ENCODE measurements around the gene SRPX2.

Gene SRPX2

DNA sequence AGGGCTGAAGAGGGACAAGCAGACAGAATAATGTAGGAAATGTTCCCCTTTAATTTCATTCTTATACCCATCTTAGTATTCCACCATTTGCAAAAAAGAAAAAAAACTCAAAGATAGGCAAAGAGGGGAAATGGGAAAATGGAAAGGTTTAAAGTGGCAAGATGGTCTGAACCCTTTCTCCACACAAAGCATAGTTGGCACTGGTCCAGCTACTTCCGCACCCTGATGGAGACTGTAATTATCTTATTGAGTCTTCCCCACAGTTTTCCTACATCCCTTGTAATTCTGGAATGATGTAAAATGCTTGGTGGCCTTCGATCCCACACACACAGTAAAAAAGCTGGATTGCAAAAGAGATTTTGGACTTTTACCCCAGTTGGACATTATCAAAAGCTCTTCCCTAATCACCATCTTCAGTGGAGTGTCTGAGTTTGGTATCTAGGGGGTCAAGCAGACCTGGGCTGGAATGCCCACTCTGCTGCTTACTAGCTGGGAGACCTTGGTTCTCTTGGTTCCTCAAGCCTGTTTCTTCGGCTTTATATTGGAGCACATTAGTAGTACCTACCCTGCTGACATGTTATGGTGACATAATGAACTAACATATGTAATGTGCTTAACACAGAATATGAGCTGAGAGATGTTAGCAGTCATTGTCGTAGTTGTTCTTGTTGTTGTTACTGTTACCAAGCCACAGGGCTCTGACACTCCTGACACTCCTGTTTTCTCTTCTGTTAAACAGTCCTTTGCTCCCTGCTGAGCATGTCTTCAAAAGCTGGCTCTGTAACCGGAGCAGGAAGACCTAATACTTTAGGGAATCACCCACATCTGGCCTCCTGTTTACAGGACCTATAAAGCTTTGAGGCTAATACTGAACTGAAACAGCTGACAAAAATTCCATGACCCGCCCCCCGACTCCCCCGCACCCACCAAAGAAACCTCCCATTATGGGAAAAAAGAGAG lies 4.7 kb downstream of the SRPX2 start:
- Histone ChIP-seq H3K4me1 (ENCODE audit: insufficient read depth, low read length) (no peaks in the 10 kb centered on the region), H3K27me3 (ENCODE audit: insufficient read depth, low read length, poor library complexity) (no peaks in the 10 kb centered on the region)

DNA sequence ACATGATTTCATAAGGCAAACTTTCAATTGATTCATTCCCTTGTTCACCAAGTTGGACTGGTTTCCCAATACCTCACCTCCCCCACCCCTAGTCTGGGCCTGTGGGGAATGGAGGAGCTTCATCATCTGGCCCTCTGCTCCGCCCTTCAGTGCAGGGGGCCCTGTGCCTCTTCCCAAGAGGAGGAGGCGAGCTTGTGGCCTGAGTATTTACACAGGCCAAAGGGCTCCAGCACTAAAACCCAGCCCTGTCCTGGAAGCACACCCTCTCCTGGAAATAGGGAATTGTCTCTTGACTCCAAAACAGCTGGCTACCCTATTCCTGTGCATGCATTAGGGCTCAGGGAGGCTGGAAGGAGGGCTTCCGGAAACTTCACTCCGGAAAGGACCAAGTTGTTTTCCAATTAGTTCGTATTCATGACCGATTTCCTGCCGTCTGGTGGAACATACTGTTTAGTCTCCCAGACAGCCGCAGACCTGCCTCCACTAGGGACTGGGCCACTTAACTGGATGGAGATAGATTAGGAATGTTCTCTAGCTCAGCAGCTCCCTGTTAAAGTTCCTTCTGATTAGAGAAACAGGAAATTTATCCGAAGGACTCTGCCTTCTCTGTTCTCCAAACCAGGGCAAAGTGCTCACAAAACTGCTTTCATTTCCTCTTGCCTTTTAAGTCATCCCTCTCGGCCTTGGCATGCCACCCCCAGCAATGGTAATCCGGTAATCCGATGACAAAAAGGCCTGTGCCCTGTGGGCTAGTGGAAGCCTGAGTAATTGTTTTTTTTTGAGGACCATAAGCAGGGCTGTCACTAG lies 5.8 kb downstream of the SRPX2 start:
- Histone ChIP-seq H3K79me2 (ENCODE audit: insufficient read depth, low read length) (no peaks in the 10 kb centered on the region), H3K36me3 (ENCODE audit: insufficient read depth, low read length) (no peaks in the 10 kb centered on the region), H4K20me1 (ENCODE audit: insufficient read depth, low read length) (no peaks in the 10 kb centered on the region), H2AFZ (ENCODE audit: low read depth, low read length) (no peak overlapping the region), H3K4me1 (ENCODE audit: insufficient read depth, low read length) (no peaks in the 10 kb centered on the region), H3K9ac (ENCODE audit: low read depth, low read length) (no peak overlapping the region), H3K9me3 (ENCODE audit: insufficient read depth, low read length, severe bottlenecking) (no peaks in the 10 kb centered on the region), H3K4me3 (ENCODE audit: low read depth in 1 of 2, low read length in 2 of 2) (no peak overlapping the region), H3K27ac (ENCODE audit: low read length) (no peak overlapping the region), H3K27me3 (ENCODE audit: insufficient read depth, low read length, poor library complexity) (no peaks in the 10 kb centered on the region), H3K4me2 (ENCODE audit: insufficient read depth, low read length) (no peak overlapping the region)
- TF ChIP-seq, protein P1, sequence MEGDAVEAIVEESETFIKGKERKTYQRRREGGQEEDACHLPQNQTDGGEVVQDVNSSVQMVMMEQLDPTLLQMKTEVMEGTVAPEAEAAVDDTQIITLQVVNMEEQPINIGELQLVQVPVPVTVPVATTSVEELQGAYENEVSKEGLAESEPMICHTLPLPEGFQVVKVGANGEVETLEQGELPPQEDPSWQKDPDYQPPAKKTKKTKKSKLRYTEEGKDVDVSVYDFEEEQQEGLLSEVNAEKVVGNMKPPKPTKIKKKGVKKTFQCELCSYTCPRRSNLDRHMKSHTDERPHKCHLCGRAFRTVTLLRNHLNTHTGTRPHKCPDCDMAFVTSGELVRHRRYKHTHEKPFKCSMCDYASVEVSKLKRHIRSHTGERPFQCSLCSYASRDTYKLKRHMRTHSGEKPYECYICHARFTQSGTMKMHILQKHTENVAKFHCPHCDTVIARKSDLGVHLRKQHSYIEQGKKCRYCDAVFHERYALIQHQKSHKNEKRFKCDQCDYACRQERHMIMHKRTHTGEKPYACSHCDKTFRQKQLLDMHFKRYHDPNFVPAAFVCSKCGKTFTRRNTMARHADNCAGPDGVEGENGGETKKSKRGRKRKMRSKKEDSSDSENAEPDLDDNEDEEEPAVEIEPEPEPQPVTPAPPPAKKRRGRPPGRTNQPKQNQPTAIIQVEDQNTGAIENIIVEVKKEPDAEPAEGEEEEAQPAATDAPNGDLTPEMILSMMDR (IDR thresholded peaks at IDR 0.05; ENCODE audit: borderline replicate concordance, extremely low read depth, low read length, poor library complexity, severe bottlenecking): no peak
- no peak for TF ChIP-seq EZH2 (IDR thresholded peaks at IDR 0.05; ENCODE audit: borderline replicate concordance, low read depth, low read length, severe bottlenecking)
- DNase-seq (no peak), ATAC-seq (ENCODE audit: insufficient read depth, low read depth) (no peak)

More for the DNA sequence above, 4.7 kb downstream of the SRPX2 start:
- Histone ChIP-seq H4K20me1 (ENCODE audit: insufficient read depth, low read length) (no peaks in the 10 kb centered on the region), H3K9ac (ENCODE audit: low read depth, low read length) (no peak overlapping the region), H3K27ac (ENCODE audit: low read length) (no peak overlapping the region), H3K36me3 (ENCODE audit: insufficient read depth, low read length) (no peaks in the 10 kb centered on the region), H3K9me3 (ENCODE audit: insufficient read depth, low read length, severe bottlenecking) (no peaks in the 10 kb centered on the region), H2AFZ (ENCODE audit: low read depth, low read length) (no peak overlapping the region), H3K4me3 (ENCODE audit: low read depth in 1 of 2, low read length in 2 of 2) (no peak overlapping the region), H3K4me2 (ENCODE audit: insufficient read depth, low read length) (no peak overlapping the region), H3K79me2 (ENCODE audit: insufficient read depth, low read length) (no peaks in the 10 kb centered on the region)
- TF ChIP-seq EZH2 (IDR thresholded peaks at IDR 0.05; ENCODE audit: borderline replicate concordance, low read depth, low read length, severe bottlenecking): no peak
- DNase-seq (no peak), ATAC-seq (ENCODE audit: insufficient read depth, low read depth) (no peak)

DNA sequence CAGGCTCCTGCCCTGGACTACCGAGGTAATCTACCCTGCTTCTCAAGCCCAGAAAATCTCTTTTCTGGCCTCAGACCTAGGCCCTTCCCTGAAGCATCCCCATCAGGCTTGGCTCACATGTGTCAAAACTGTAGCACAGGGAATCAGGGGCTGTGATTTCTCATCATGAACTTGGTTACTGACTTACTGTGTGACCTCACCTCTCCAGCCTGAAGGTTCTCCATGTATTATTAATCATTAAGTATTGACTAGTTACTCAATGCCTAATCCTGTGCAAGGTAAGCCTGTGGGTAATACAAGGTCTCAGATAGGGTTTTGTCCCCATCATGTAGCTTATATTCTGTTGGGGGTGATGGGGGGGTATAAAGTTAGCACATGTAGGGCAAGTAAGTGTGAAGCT lies 6.8 kb downstream of the SRPX2 start:
- no peaks in the 10 kb centered on the region for H3K4me1 ChIP-seq (ENCODE audit: insufficient read depth, low read length)
- no peaks in the 10 kb centered on the region for H4K20me1 ChIP-seq (ENCODE audit: insufficient read depth, low read length)
- H3K27ac ChIP-seq (ENCODE audit: low read length): no peak overlapping the region
- no peak overlapping the region for H3K4me2 ChIP-seq (ENCODE audit: insufficient read depth, low read length)
- no peak for DNase-seq
- no peaks in the 10 kb centered on the region for H3K36me3 ChIP-seq (ENCODE audit: insufficient read depth, low read length)
- H3K4me3 ChIP-seq (ENCODE audit: low read depth in 1 of 2, low read length in 2 of 2): no peak overlapping the region
- no peak overlapping the region for H3K9ac ChIP-seq (ENCODE audit: low read depth, low read length)
- no peak overlapping the region for H2AFZ ChIP-seq (ENCODE audit: low read depth, low read length)
- H3K9me3 ChIP-seq (ENCODE audit: insufficient read depth, low read length, severe bottlenecking): no peaks in the 10 kb centered on the region
- H3K27me3 ChIP-seq (ENCODE audit: insufficient read depth, low read length, poor library complexity): no peaks in the 10 kb centered on the region
- no peaks in the 10 kb centered on the region for H3K79me2 ChIP-seq (ENCODE audit: insufficient read depth, low read length)
- TF ChIP-seq, protein P1 (IDR thresholded peaks at IDR 0.05; ENCODE audit: borderline replicate concordance, extremely low read depth, low read length, poor library complexity, severe bottlenecking): no peak
- TF ChIP-seq EZH2 (IDR thresholded peaks at IDR 0.05; ENCODE audit: borderline replicate concordance, low read depth, low read length, severe bottlenecking): no peak
- no peak for ATAC-seq (ENCODE audit: insufficient read depth, low read depth)

DNA sequence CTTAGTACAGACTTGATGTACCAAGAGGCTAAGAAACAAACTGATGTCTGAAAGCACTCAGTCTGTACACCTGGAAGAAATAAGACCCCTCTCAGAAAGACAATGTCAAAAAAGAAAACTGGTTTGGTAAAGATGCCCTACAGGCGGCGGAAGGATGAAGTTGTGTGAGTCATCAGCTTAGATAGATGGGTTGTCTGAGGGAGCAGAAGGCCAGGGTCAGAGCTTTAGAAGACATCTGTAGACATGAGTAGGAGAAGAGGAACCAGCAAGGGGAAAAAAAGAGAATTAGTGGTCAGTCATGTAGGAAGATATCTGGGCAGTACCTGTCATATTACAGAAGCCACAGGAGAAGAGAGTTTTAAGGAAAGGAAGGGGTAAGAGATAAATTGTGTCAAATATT lies 8.3 kb downstream of the SRPX2 start:
- no peak overlapping the region for H3K9ac ChIP-seq (ENCODE audit: low read depth, low read length)
- H3K4me1 ChIP-seq (ENCODE audit: insufficient read depth, low read length): no peaks in the 10 kb centered on the region
- no peaks in the 10 kb centered on the region for H3K9me3 ChIP-seq (ENCODE audit: insufficient read depth, low read length, severe bottlenecking)
- DNase-seq (no peak), ATAC-seq (ENCODE audit: insufficient read depth, low read depth) (no peak)
- H2AFZ ChIP-seq (ENCODE audit: low read depth, low read length): no peak overlapping the region
- no peaks in the 10 kb centered on the region for H4K20me1 ChIP-seq (ENCODE audit: insufficient read depth, low read length)
- no peaks in the 10 kb centered on the region for H3K36me3 ChIP-seq (ENCODE audit: insufficient read depth, low read length)
- no peak overlapping the region for H3K4me2 ChIP-seq (ENCODE audit: insufficient read depth, low read length)
- TF ChIP-seq, protein P1 (IDR thresholded peaks at IDR 0.05; ENCODE audit: borderline replicate concordance, extremely low read depth, low read length, poor library complexity, severe bottlenecking): no peak
- no peak for TF ChIP-seq EZH2 (IDR thresholded peaks at IDR 0.05; ENCODE audit: borderline replicate concordance, low read depth, low read length, severe bottlenecking)
- no peaks in the 10 kb centered on the region for H3K27me3 ChIP-seq (ENCODE audit: insufficient read depth, low read length, poor library complexity)
- H3K27ac ChIP-seq (ENCODE audit: low read length): no peak overlapping the region
- H3K4me3 ChIP-seq (ENCODE audit: low read depth in 1 of 2, low read length in 2 of 2): no peak overlapping the region
- no peaks in the 10 kb centered on the region for H3K79me2 ChIP-seq (ENCODE audit: insufficient read depth, low read length)

Data from DND-41 (cell line).